WTC11 (cell line): ENCODE data around the gene TIE1. TPM values are rescaled to one million over a fixed set of nuclear protein-coding genes. Genes with fewer than 3 reads are reported as not detected.

ENCODE experiments used
- ATAC-seq: fragments of 200-7000 bp; cut with Tn5 transposase; 2 replicates; pipeline ENCODE4 v1.10.0; 2021; ENCODE audit warnings: mild to moderate bottlenecking, moderate library complexity
- CTCF ChIA-PET: fragments of 300-600 bp; sonication (Branson Sonifier 250); formaldehyde crosslinking; loops from one replicate; lab custom pipeline; 2021; ENCODE audit warnings: antibody characterized with exemption; lab: Charles Lee
- POLR2A ChIA-PET: fragments of 350-600 bp; sonication (Branson Sonifier 250); formaldehyde crosslinking; loops from one replicate; lab custom pipeline; 2021; ENCODE audit warnings: antibody characterized with exemption; lab: Charles Lee
- DNase-seq: peaks from one replicate; pipeline ENCODE4 v3.0.0; 2021; ENCODE audit warnings: low spot score
- H3K27ac Mint-ChIP-seq: 2 replicates; pipeline ENCODE4 v1.8.0; 2021; ENCODE audit warnings: mixed read lengths
- H3K27me3 Mint-ChIP-seq: 2 replicates; pipeline ENCODE4 v1.8.0; 2021; ENCODE audit warnings: low read depth, mild to moderate bottlenecking, moderate library complexity, mixed read lengths
- H3K36me3 Mint-ChIP-seq: 2 replicates; pipeline ENCODE4 v1.8.0; 2021; ENCODE audit warnings: mixed read lengths
- H3K4me1 Mint-ChIP-seq: 2 replicates; pipeline ENCODE4 v1.8.0; 2022; ENCODE audit warnings: mixed read lengths
- H3K4me3 Mint-ChIP-seq: 2 replicates; pipeline ENCODE4 v1.8.0; 2021; ENCODE audit warnings: mild to moderate bottlenecking, moderate library complexity, mixed read lengths
- H3K9me3 Mint-ChIP-seq: 2 replicates; pipeline ENCODE4 v1.8.0; 2021; ENCODE audit warnings: mixed read lengths
- AR ChIP-seq: fragments of 250-450 bp; sonication (Bioruptor Pico); IDR thresholded peaks from 2 replicates; pipeline ENCODE4 v1.9.0; 2021; ENCODE audit warnings: mild to moderate bottlenecking
- CREB1 ChIP-seq: sonication (generic); formaldehyde crosslinking; IDR thresholded peaks from 2 replicates; pipeline ENCODE4 v1.8.0; 2023; ENCODE audit warnings: mild to moderate bottlenecking, missing genetic modification reagents
- CTCF ChIP-seq: fragments of 200-600 bp; IDR thresholded peaks from 2 replicates; pipeline ENCODE4 v1.8.0; 2022; ENCODE audit warnings: antibody characterized with exemption
- FOXP4 ChIP-seq: sonication (generic); formaldehyde crosslinking; IDR thresholded peaks from 2 replicates; pipeline ENCODE4 v1.8.0; 2022; ENCODE audit warnings: mild to moderate bottlenecking, missing genetic modification reagents
- MYBL2 ChIP-seq: sonication (generic); formaldehyde crosslinking; IDR thresholded peaks from 2 replicates; pipeline ENCODE4 v1.8.1; 2023; ENCODE audit warnings: mild to moderate bottlenecking, moderate library complexity, missing genetic modification reagents
- NFE2L1 ChIP-seq: sonication (generic); formaldehyde crosslinking; IDR thresholded peaks from 2 replicates; pipeline ENCODE4 v1.8.1; 2023; ENCODE audit warnings: missing genetic modification reagents
- NR3C1 ChIP-seq: sonication (generic); formaldehyde crosslinking; conservative IDR thresholded peaks from 2 replicates; pipeline ENCODE4 v1.8.1; 2023; ENCODE audit warnings: low read depth, mild to moderate bottlenecking, missing genetic modification reagents
- OVOL2 ChIP-seq: fragments of 250-450 bp; sonication (Bioruptor Pico); IDR thresholded peaks from 2 replicates; pipeline ENCODE4 v1.9.0; 2021; ENCODE audit warnings: mild to moderate bottlenecking, borderline replicate concordance
- PREB ChIP-seq: sonication (generic); formaldehyde crosslinking; IDR thresholded peaks from 2 replicates; pipeline ENCODE4 v1.8.1; 2022; ENCODE audit warnings: mild to moderate bottlenecking, missing genetic modification reagents, moderate library complexity, borderline replicate concordance
- SMAD3 ChIP-seq: sonication (generic); formaldehyde crosslinking; IDR thresholded peaks from 2 replicates; pipeline ENCODE4 v1.8.0; 2022; ENCODE audit warnings: missing genetic modification reagents, mild to moderate bottlenecking, borderline replicate concordance
- SMAD4 ChIP-seq: sonication (generic); formaldehyde crosslinking; IDR thresholded peaks from 2 replicates; pipeline ENCODE4 v1.8.0; 2022; ENCODE audit warnings: mild to moderate bottlenecking, missing genetic modification reagents
- USF2 ChIP-seq: sonication (generic); formaldehyde crosslinking; IDR thresholded peaks from 2 replicates; pipeline ENCODE4 v1.8.1; 2023; ENCODE audit warnings: mild to moderate bottlenecking, missing genetic modification reagents, moderate library complexity
- ZBTB43 ChIP-seq: sonication (generic); formaldehyde crosslinking; IDR thresholded peaks from 2 replicates; pipeline ENCODE4 v1.8.1; 2023; ENCODE audit warnings: mild to moderate bottlenecking, missing genetic modification reagents
- ZNF138 ChIP-seq: sonication (generic); formaldehyde crosslinking; conservative IDR thresholded peaks from 2 replicates; pipeline ENCODE4 v1.8.1; 2022; ENCODE audit warnings: mild to moderate bottlenecking, moderate library complexity, missing genetic modification reagents
- ZNF232 ChIP-seq: sonication (generic); formaldehyde crosslinking; IDR thresholded peaks from 2 replicates; pipeline ENCODE4 v1.8.0; 2022; ENCODE audit warnings: mild to moderate bottlenecking, missing genetic modification reagents
- ZNF425 ChIP-seq: fragments of 250-450 bp; sonication (Bioruptor Pico); conservative IDR thresholded peaks from 2 replicates; pipeline ENCODE4 v1.9.0; 2021; ENCODE audit warnings: mild to moderate bottlenecking
- ZNF512 ChIP-seq: sonication (generic); formaldehyde crosslinking; IDR thresholded peaks from 2 replicates; pipeline ENCODE4 v1.8.1; 2022; ENCODE audit warnings: missing genetic modification reagents, borderline replicate concordance
- ZSCAN18 ChIP-seq: fragments of 250-450 bp; sonication (Bioruptor Pico); IDR thresholded peaks from 2 replicates; pipeline ENCODE4 v2.1.2; 2022; ENCODE audit warnings: mild to moderate bottlenecking, moderate library complexity
- total RNA-seq: library from RNA; stranded (reverse); gene quantifications from 3 replicates; pipeline ENCODE4 v1.2.3, GENCODE V29; 2021

TIE1 gene
- total RNA-seq, 1 experiment from 2014 or later = 2.5 TPM

GRCh38 chr1:43251024-43251423, 49.8 kb upstream of the TIE1 start (continued):
- TF ChIP-seq MYBL2 (CRISPR knock-in tag) = no peak
- TF ChIP-seq ZNF425 (CRISPR knock-in tag) = no peak
- TF ChIP-seq CREB1 (CRISPR knock-in tag) = no peak

GRCh38 chr1:43252225-43252624, 48.6 kb upstream of the TIE1 start:
- Mint-ChIP-seq H3K27ac (no peak overlapping the region), H3K4me3 (no peak overlapping the region), H3K4me1 (no peaks in the 10 kb centered on the region), H3K36me3 (peaks cover 26% of the 10 kb centered on the region), H3K27me3 (peaks cover 54% of the 10 kb centered on the region), H3K9me3 (peaks cover 54% of the 10 kb centered on the region)
- DNase-seq = no peak
- ChIA-PET CTCF (no interaction called here), POLR2A (no interaction called here)
- ATAC-seq = no peak
- TF ChIP-seq NR3C1 (CRISPR knock-in tag) = no peak
- TF ChIP-seq PREB (CRISPR knock-in tag) = no peak
- no peak for TF ChIP-seq NFE2L1 (CRISPR knock-in tag)
- TF ChIP-seq USF2 = no peak
- TF ChIP-seq ZNF512 (CRISPR knock-in tag) = no peak

GRCh38 chr1:43253173-43253572, 47.6 kb upstream of the TIE1 start:
- H3K27ac Mint-ChIP-seq = no peak overlapping the region; the same call in 1 of the 2 replicates
- no peak for TF ChIP-seq FOXP4 (CRISPR knock-in tag)
- TF ChIP-seq ZBTB43 = no peak
- TF ChIP-seq SMAD4 (CRISPR knock-in tag) = no peak
- TF ChIP-seq CTCF = no peak
- no peak for TF ChIP-seq ZNF138 (CRISPR knock-in tag)
- no peak for TF ChIP-seq MYBL2 (CRISPR knock-in tag)
- TF ChIP-seq ZNF232 (CRISPR knock-in tag) = no peak
- no peak for TF ChIP-seq ZSCAN18 (CRISPR knock-in tag)
- TF ChIP-seq OVOL2 (CRISPR knock-in tag) = no peak
- no peak for TF ChIP-seq SMAD3 (CRISPR knock-in tag)
- no peak for TF ChIP-seq AR (CRISPR knock-in tag)

More at GRCh38 chr1:43253173-43253572, 47.6 kb upstream of the TIE1 start:
- no peaks in the 10 kb centered on the region for H3K4me1 Mint-ChIP-seq
- peaks cover 58% of the 10 kb centered on the region for H3K27me3 Mint-ChIP-seq
- ATAC-seq (no peak), DNase-seq (no peak)
- peaks cover 55% of the 10 kb centered on the region for H3K9me3 Mint-ChIP-seq
- POLR2A ChIA-PET = no interaction called here
- CTCF ChIA-PET = no interaction called here
- H3K4me3 Mint-ChIP-seq = no peak overlapping the region
- peaks cover 24% of the 10 kb centered on the region for H3K36me3 Mint-ChIP-seq
